Kidney epithelial cell (primary cell): ENCODE data around the gene PI16. TPM values are rescaled to one million over a fixed set of nuclear protein-coding genes. Genes with fewer than 3 reads are reported as not detected.

Experiments
- DNase-seq: peaks from one replicate; pipeline ENCODE4 v3.0.0-alpha.2; 2010; ENCODE audit warnings: low read depth
- H3K27me3 ChIP-seq: 2 replicates; pipeline ENCODE4 v1.6.0; 2011; ENCODE audit warnings: low read length; ENCODE audit not compliant: control insufficient read depth, insufficient read depth
- H3K36me3 ChIP-seq: 2 replicates; pipeline ENCODE4 v1.5.1; 2011; ENCODE audit warnings: low read length; ENCODE audit not compliant: control insufficient read depth, insufficient read depth
- H3K4me3 ChIP-seq: 2 replicates; pipeline ENCODE4 v1.5.1; 2011; ENCODE audit warnings: low read depth, mild to moderate bottlenecking, control low read depth, low read length
- CTCF ChIP-seq: IDR thresholded peaks from 2 replicates; pipeline ENCODE4 v1.5.1; 2011; ENCODE audit warnings: mild to moderate bottlenecking, moderate library complexity, low read length, control low read depth, inconsistent platforms; ENCODE audit not compliant: insufficient read depth, poor library complexity, severe bottlenecking
- total RNA-seq: library from RNA; depleted of rRNA; stranded (reverse); fragments of >200 nt; gene quantifications from 2 replicates; pipeline ENCODE4 v1.2.3, GENCODE V29; 2015

Gene PI16
- total RNA-seq, 1 donor from 2014 or later: not detected

- H3K4me3 ChIP-seq: no peak overlapping the region
- TF ChIP-seq CTCF: no peak
- no peak for DNase-seq
- peaks cover 6% of the 10 kb centered on the region for H3K36me3 ChIP-seq
- H3K27me3 ChIP-seq: no peaks in the 10 kb centered on the region
These were observed 18.7 kb downstream of the PI16 start for GRCh38 chr6:36973190-36973589.

GRCh38 chr6:36973647-36974046 lies 19.1 kb downstream of the PI16 start:
- Histone ChIP-seq H3K27me3 (no peaks in the 10 kb centered on the region), H3K36me3 (peaks cover 6% of the 10 kb centered on the region), H3K4me3 (no peak overlapping the region)
- no peak for DNase-seq
- TF ChIP-seq CTCF: no peak

- no peak overlapping the region for H3K4me3 ChIP-seq
- no peak for DNase-seq
- H3K27me3 ChIP-seq: no peaks in the 10 kb centered on the region
- TF ChIP-seq CTCF: no peak
- peaks cover 4% of the 10 kb centered on the region for H3K36me3 ChIP-seq
These were observed 20.9 kb downstream of the PI16 start for GRCh38 chr6:36975231-36976006.

GRCh38 chr6:36976007-36976264 lies 21.4 kb downstream of the PI16 start:
- H3K36me3 ChIP-seq: peaks cover 4% of the 10 kb centered on the region
- no peak for TF ChIP-seq CTCF
- DNase-seq: no peak
- no peaks in the 10 kb centered on the region for H3K27me3 ChIP-seq
- no peak overlapping the region for H3K4me3 ChIP-seq

- peaks cover 4% of the 10 kb centered on the region for H3K36me3 ChIP-seq
- no peak overlapping the region for H3K4me3 ChIP-seq
- no peak for TF ChIP-seq CTCF
- DNase-seq: no peak
- H3K27me3 ChIP-seq: no peaks in the 10 kb centered on the region
These were observed 22.0 kb downstream of the PI16 start for GRCh38 chr6:36976509-36976908.

- no peak for DNase-seq
- Histone ChIP-seq H3K36me3 (peaks cover 4% of the 10 kb centered on the region), H3K27me3 (no peaks in the 10 kb centered on the region), H3K4me3 (no peak overlapping the region)
- TF ChIP-seq CTCF: no peak
These were observed 22.4 kb downstream of the PI16 start for GRCh38 chr6:36976931-36977330.
